KMS-11 (cell line): ENCODE data around the gene GIPC3.

Source experiments
- H2AFZ ChIP-seq: fragments of 200-600 bp; sonication (generic); 2 replicates; pipeline ENCODE4 v1.6.1; 2016; ENCODE audit warnings: antibody characterized with exemption, mixed run types, low read depth
- H3K27ac ChIP-seq: fragments of 200-600 bp; sonication (generic); 2 replicates; pipeline ENCODE4 v1.6.1; 2016; ENCODE audit warnings: mild to moderate bottlenecking, mixed run types
- H3K27me3 ChIP-seq: fragments of 200-600 bp; sonication (generic); 2 replicates; pipeline ENCODE4 v1.6.1; 2017; ENCODE audit warnings: mild to moderate bottlenecking, low read depth, mixed run types, moderate library complexity; ENCODE audit not compliant: insufficient read depth
- H3K36me3 ChIP-seq: fragments of 200-600 bp; sonication (generic); 2 replicates; pipeline ENCODE4 v1.6.1; 2017; ENCODE audit warnings: mild to moderate bottlenecking, mixed run types; ENCODE audit not compliant: insufficient read depth
- H3K4me1 ChIP-seq: fragments of 200-600 bp; sonication (generic); 2 replicates; pipeline ENCODE4 v1.6.1; 2016; ENCODE audit warnings: mild to moderate bottlenecking, low read depth, mixed run types; ENCODE audit not compliant: poor library complexity, severe bottlenecking
- H3K4me2 ChIP-seq: fragments of 200-600 bp; sonication (generic); 2 replicates; pipeline ENCODE4 v1.7.0; 2016; ENCODE audit warnings: mild to moderate bottlenecking, mixed run types
- H3K4me3 ChIP-seq: fragments of 200-600 bp; sonication (generic); IDR thresholded peaks from 2 replicates; pipeline ENCODE4 v1.6.1; 2017; ENCODE audit warnings: low read depth, low read length, mixed read lengths; ENCODE audit not compliant: insufficient read depth
- H3K79me2 ChIP-seq: fragments of 200-600 bp; sonication (generic); 2 replicates; pipeline ENCODE4 v1.6.1; 2016; ENCODE audit warnings: low read depth, mixed run types; ENCODE audit not compliant: insufficient read depth
- H3K9ac ChIP-seq: fragments of 200-600 bp; sonication (generic); 2 replicates; pipeline ENCODE4 v1.6.1; 2016; ENCODE audit warnings: mild to moderate bottlenecking, mixed run types
- H4K20me1 ChIP-seq: fragments of 200-600 bp; sonication (generic); 2 replicates; pipeline ENCODE4 v1.6.1; 2016; ENCODE audit warnings: mild to moderate bottlenecking, mixed run types; ENCODE audit not compliant: insufficient read depth
- CTCF ChIP-seq: fragments of 200-600 bp; sonication (generic); conservative IDR thresholded peaks from 2 replicates; pipeline ENCODE4 v1.6.1; 2017; ENCODE audit warnings: low read depth, mild to moderate bottlenecking, antibody characterized with exemption, low read length, moderate library complexity, mixed read lengths

Gene GIPC3

GRCh38 chr19:3638208-3639193, 53.2 kb downstream of the GIPC3 start:
- Histone ChIP-seq H3K4me2 (no peak overlapping the region), H3K79me2 (no peaks in the 10 kb centered on the region), H3K27ac (no peak overlapping the region), H3K36me3 (no peaks in the 10 kb centered on the region), H2AFZ (no peak overlapping the region), H3K4me3 (no peak overlapping the region), H3K4me1 (no peaks in the 10 kb centered on the region), H3K27me3 (no peaks in the 10 kb centered on the region), H3K9ac (no peak overlapping the region), H4K20me1 (no peaks in the 10 kb centered on the region)
- no peak for TF ChIP-seq CTCF

GRCh38 chr19:3639479-3639878, 54.2 kb downstream of the GIPC3 start:
- TF ChIP-seq CTCF = no peak
- Histone ChIP-seq H3K4me2 (no peak overlapping the region), H3K79me2 (no peaks in the 10 kb centered on the region), H3K27me3 (no peaks in the 10 kb centered on the region), H3K4me3 (no peak overlapping the region), H3K36me3 (no peaks in the 10 kb centered on the region), H3K4me1 (no peaks in the 10 kb centered on the region), H3K27ac (no peak overlapping the region), H3K9ac (no peak overlapping the region), H2AFZ (no peak overlapping the region), H4K20me1 (no peaks in the 10 kb centered on the region)

GRCh38 chr19:3641515-3642269, 56.4 kb downstream of the GIPC3 start:
- no peaks in the 10 kb centered on the region for H3K79me2 ChIP-seq

GRCh38 chr19:3642296-3642695, 57.0 kb downstream of the GIPC3 start:
- no peak overlapping the region for H2AFZ ChIP-seq
- no peak for TF ChIP-seq CTCF
- no peaks in the 10 kb centered on the region for H4K20me1 ChIP-seq
- no peak overlapping the region for H3K4me2 ChIP-seq
- no peaks in the 10 kb centered on the region for H3K79me2 ChIP-seq
- no peaks in the 10 kb centered on the region for H3K27me3 ChIP-seq
- H3K9ac ChIP-seq = no peak overlapping the region
- H3K36me3 ChIP-seq = no peaks in the 10 kb centered on the region
- H3K4me1 ChIP-seq = no peaks in the 10 kb centered on the region
- no peak overlapping the region for H3K27ac ChIP-seq
- H3K4me3 ChIP-seq = no peak overlapping the region

More at GRCh38 chr19:3641515-3642269, 56.4 kb downstream of the GIPC3 start:
- H4K20me1 ChIP-seq = no peaks in the 10 kb centered on the region
- H2AFZ ChIP-seq = no peak overlapping the region
- H3K27ac ChIP-seq = no peak overlapping the region
- H3K36me3 ChIP-seq = no peaks in the 10 kb centered on the region
- H3K9ac ChIP-seq = no peak overlapping the region
- TF ChIP-seq CTCF = no peak
- H3K4me1 ChIP-seq = no peaks in the 10 kb centered on the region
- H3K4me2 ChIP-seq = no peak overlapping the region
- H3K27me3 ChIP-seq = no peaks in the 10 kb centered on the region
- H3K4me3 ChIP-seq = no peak overlapping the region
